Measurements from ENCODE around the gene LOXL3. TPM values are rescaled to one million over a fixed set of nuclear protein-coding genes. Genes with fewer than 3 reads are reported as not detected.

LOXL3 gene
- polyA plus RNA-seq, 1 of the 3 experiments (the other 2 are of a cell fraction): 47.9 TPM

DNA sequence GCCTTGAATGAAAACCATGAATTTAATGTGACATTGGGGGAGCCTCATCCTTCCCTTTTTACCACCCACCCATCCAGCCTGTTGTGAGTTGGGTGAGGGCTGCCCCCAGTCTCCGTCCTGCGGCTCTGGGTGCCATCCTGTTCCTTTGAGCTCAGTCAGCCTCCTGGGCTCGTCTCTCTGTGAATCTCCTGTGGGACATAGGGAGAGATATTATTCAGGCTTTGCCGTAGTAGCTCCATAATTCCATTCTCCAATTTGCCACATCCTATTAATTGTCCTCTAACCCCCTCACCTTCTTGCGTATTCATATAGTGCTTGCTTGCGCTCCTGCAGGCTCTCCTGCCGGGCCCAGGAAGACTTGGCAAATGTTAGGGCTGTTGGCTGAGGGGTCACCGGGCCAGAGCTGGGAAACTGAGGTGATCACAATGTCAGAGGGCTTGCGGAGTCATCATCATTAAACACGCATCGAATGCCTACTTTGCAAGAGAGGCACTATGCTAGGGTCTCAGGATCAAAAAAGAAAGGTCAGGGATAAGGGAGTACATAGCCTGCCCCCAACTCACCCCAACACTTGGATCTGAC, 27.0 kb downstream of the LOXL3 start:
- POLR2A ChIA-PET: interaction anchor here (0.7 to 1.3 kb wide), 4 partner anchors 9 to 18 kb away, joined by 3 to 5 read pairs (median 3); partner anchors contain the start of gene TLX2
- H3K79me2 ChIP-seq (ENCODE audit: insufficient read depth): peaks cover 43% of the 10 kb centered on the region

DNA sequence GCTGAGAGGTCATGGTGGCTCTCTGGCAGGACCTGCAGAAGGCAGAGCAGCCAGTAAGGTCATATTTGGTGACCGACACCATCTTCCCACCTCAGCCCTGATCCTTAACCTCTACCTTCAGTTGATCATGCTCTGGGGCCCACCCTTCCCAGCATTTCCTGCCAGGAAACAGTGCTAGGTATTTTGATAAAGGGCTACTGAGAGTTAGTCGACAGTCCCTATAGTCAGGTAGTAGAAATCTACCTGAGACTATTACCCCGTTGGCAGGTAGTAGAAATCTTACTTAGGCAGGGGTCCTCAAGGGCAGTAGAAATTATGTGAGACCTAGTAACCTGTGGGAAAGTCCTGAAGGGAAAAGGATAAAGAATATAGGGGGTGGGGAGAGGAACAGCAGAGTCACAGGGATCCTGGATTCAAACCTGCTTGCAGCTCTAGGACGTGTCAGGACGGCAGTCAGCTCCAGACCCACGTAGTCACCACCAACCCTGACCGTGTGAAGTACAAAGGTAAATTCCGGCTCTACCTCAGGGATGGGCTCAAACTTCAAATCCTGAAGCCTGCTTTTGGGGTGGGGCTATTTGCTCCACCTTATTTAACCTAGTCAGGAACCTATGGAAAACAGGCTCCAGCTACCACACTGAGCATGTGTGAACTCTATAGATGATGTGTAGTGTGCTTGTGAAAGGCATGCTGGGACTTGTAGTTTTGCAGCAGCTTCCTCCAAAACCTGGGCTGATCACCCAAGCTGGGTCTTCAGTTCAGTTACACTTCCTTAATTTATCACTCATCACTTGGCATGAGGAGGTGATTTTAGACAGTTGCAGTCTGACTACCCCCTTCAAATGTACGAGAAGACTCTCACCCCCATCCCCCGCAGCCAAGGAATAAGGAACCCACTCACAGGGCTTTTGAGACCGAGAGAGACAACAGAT, 27.8 kb downstream of the LOXL3 start, which contains the start of gene DQX1:
Gene DQX1 (minus strand): TSS at position 515 of the 932 bp plus-strand sequence. CDS start 502 bp downstream, at position 13.
- H3K4me2 ChIP-seq: no peak within 1 kb of the TSS
- no peaks in the 10 kb centered on the region for H3K9me2 ChIP-seq
- no peaks in the 10 kb centered on the region for H3K27me3 ChIP-seq (ENCODE audit: insufficient read depth)
- no peaks in the 10 kb centered on the region for H4K20me1 ChIP-seq (ENCODE audit: insufficient read depth)
- H3K36me3 ChIP-seq (replicated peaks in 1 of 2; ENCODE audit: control insufficient read depth in 1 of 2, insufficient read depth in 2 of 2, low read length in 1 of 2): peaks cover 22 to 26% of the 10 kb centered on the region in 2 experiments
- DNase-seq: peak; percentile 52
- no peak within 1 kb of the TSS for H2AFZ ChIP-seq (ENCODE audit: low read depth)
- H3K27ac ChIP-seq (ENCODE audit: low read depth in 2 of 2, low read length in 1 of 2): no peak within 1 kb of the TSS; a peak in 1 of 4 replicates
- ChIA-PET POLR2A (interaction anchor here (0.7 to 1.3 kb wide), 4 partner anchors 8 to 17 kb away, joined by 3 to 5 read pairs (median 3); partner anchors contain the start of gene TLX2), CTCF (interaction anchor here (1.0 to 1.8 kb wide), 4 partner anchors 11 to 43 kb away, joined by 3 to 7 read pairs (median 5); partner anchors contain the start of genes CCDC142, PCGF1, TLX2 and TTC31)
- no peak within 1 kb of the TSS for H3K4me3 ChIP-seq (ENCODE audit: low read depth in 2 of 2, low read length in 1 of 2)
- no peak within 1 kb of the TSS for H3K9ac ChIP-seq
- H3K79me2 ChIP-seq (ENCODE audit: insufficient read depth): peaks cover 35% of the 10 kb centered on the region
- peaks cover 8 to 15% of the 10 kb centered on the region in 2 experiments for H3K4me1 ChIP-seq (ENCODE audit: control insufficient read depth in 1 of 2, insufficient read depth in 2 of 2, low read depth in 1 of 2, low read length in 1 of 2)
- H3K9me3 ChIP-seq: no peaks in the 10 kb centered on the region
- peaks cover 3% of the 10 kb centered on the region for H3F3A ChIP-seq (replicated peaks; ENCODE audit: insufficient read depth)
- WGBS (ENCODE audit: low lambda C conversion rate): 93% methylated on average over 9 of the region's 11 CpGs
- peak; percentile 44; the same call in 1 of the 2 replicates for TF ChIP-seq NRF1 (IDR thresholded peaks at IDR 0.05; ENCODE audit: low read depth, low read length)
- no peak for TF ChIP-seq POLR2AphosphoS5 (IDR thresholded peaks at IDR 0.05; ENCODE audit: low read depth, low read length)
- no peak for TF ChIP-seq RAD21 (IDR thresholded peaks at IDR 0.05; ENCODE audit: low read length)
- TF ChIP-seq RCOR1 (IDR thresholded peaks at IDR 0.05; ENCODE audit: low read length): no peak
- no peak for TF ChIP-seq EZH2phosphoT487 (IDR thresholded peaks at IDR 0.05; ENCODE audit: borderline replicate concordance, low read depth)

More for the DNA sequence above, 27.0 kb downstream of the LOXL3 start:
- Histone ChIP-seq H3F3A (replicated peaks; ENCODE audit: insufficient read depth) (peaks cover 2% of the 10 kb centered on the region), H3K27ac (ENCODE audit: low read depth in 2 of 2, low read length in 1 of 2) (no peak overlapping the region), H3K36me3 (replicated peaks in 1 of 2; ENCODE audit: control insufficient read depth in 1 of 2, insufficient read depth in 2 of 2, low read length in 1 of 2) (peaks cover 22 to 31% of the 10 kb centered on the region in 2 experiments), H3K9me3 (no peaks in the 10 kb centered on the region), H3K4me1 (ENCODE audit: control insufficient read depth in 1 of 2, insufficient read depth in 2 of 2, low read depth in 1 of 2, low read length in 1 of 2) (peaks cover 13 to 23% of the 10 kb centered on the region in 2 experiments), H3K9me2 (no peaks in the 10 kb centered on the region), H3K4me2 (no peak overlapping the region), H3K27me3 (ENCODE audit: insufficient read depth) (no peaks in the 10 kb centered on the region), H3K4me3 (ENCODE audit: low read depth in 2 of 2, low read length in 1 of 2) (no peak overlapping the region), H2AFZ (ENCODE audit: low read depth) (no peak overlapping the region), H3K9ac (no peak overlapping the region), H4K20me1 (ENCODE audit: insufficient read depth) (no peaks in the 10 kb centered on the region)
- no peak for DNase-seq
- CTCF ChIA-PET: interaction anchor here (1.0 to 1.8 kb wide), 4 partner anchors 12 to 44 kb away, joined by 3 to 7 read pairs (median 5); partner anchors contain the start of genes CCDC142, PCGF1, TLX2 and TTC31
- TF ChIP-seq MEF2A (IDR thresholded peaks at IDR 0.05; ENCODE audit: borderline replicate concordance, low read depth) (no peak), CHD2 (IDR thresholded peaks at IDR 0.05; ENCODE audit: low read length, partially characterized antibody) (no peak), NFIC (IDR thresholded peaks at IDR 0.05; ENCODE audit: borderline replicate concordance) (no peak), TEAD4 (IDR thresholded peaks at IDR 0.05; ENCODE audit: borderline replicate concordance, insufficient read depth) (no peak), CTCF (IDR thresholded peaks at IDR 0.05) (no peak), YY1 (IDR thresholded peaks at IDR 0.05; ENCODE audit: low read depth) (no peak)
- TF ChIP-seq, protein P1, sequence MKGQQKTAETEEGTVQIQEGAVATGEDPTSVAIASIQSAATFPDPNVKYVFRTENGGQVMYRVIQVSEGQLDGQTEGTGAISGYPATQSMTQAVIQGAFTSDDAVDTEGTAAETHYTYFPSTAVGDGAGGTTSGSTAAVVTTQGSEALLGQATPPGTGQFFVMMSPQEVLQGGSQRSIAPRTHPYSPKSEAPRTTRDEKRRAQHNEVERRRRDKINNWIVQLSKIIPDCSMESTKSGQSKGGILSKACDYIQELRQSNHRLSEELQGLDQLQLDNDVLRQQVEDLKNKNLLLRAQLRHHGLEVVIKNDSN (IDR thresholded peaks at IDR 0.05; ENCODE audit: borderline replicate concordance, low read depth): no peak
- 97% methylated on average over 11 of the region's 11 CpGs for WGBS (ENCODE audit: low lambda C conversion rate)
